K562 (cell line): Measurements from ENCODE around the gene GMEB1. TPM values are rescaled to one million over a fixed set of nuclear protein-coding genes. Genes with fewer than 3 reads are reported as not detected.
A peak's percentile ranks its signal among the peaks of the same experiment; 100 is the strongest.

Experiments used
- ADNP ChIP-seq: fragments of 200-800 bp; sonication (Bioruptor generic); IDR thresholded peaks from 2 replicates; pipeline ENCODE4 v1.6.1; 2016; ENCODE audit warnings: missing genetic modification characterization, missing compliant biosample characterization
- CBFA2T3 ChIP-seq: fragments of 450-650 bp; IDR thresholded peaks from 2 replicates; pipeline ENCODE4 v1.6.1; 2017
- CXXC5 ChIP-seq: fragments of 250-450 bp; sonication (Bioruptor Pico); IDR thresholded peaks from 2 replicates; pipeline ENCODE4 v1.8.0; 2022; ENCODE audit warnings: inconsistent platforms, mild to moderate bottlenecking, moderate library complexity
- EP400 ChIP-seq: fragments of 450-650 bp; IDR thresholded peaks from 2 replicates; pipeline ENCODE4 v1.6.1; 2017; ENCODE audit warnings: antibody characterized with exemption, mild to moderate bottlenecking, moderate library complexity
- ESRRA ChIP-seq: fragments of 450-650 bp; IDR thresholded peaks from 2 replicates; pipeline ENCODE4 v1.6.1; 2014; ENCODE audit warnings: low read depth, mild to moderate bottlenecking, moderate library complexity, borderline replicate concordance
- FOXK2 ChIP-seq, 2 experiments: fragments of 450-650 bp; IDR thresholded peaks in 1 of 2; conservative IDR thresholded peaks in 1 of 2; 2 replicates each; pipeline ENCODE4 v1.6.1; 2016; ENCODE audit warnings: low read depth in 2 of 2, mild to moderate bottlenecking in 1 of 2
- HNRNPL ChIP-seq: fragments of 200-400 bp; formaldehyde crosslinking; IDR thresholded peaks from 2 replicates; pipeline ENCODE4 v1.6.1; 2017; ENCODE audit warnings: low read depth, mild to moderate bottlenecking, low read length
- PHF8 ChIP-seq: fragments of 200-600 bp; sonication (generic); IDR thresholded peaks from 2 replicates; pipeline ENCODE4 v1.6.1; 2012; ENCODE audit warnings: mixed run types, mild to moderate bottlenecking, inconsistent platforms, low read length, moderate library complexity, borderline replicate concordance
- RUNX1 ChIP-seq: sonication (generic); IDR thresholded peaks from 2 replicates; pipeline ENCODE4 v1.6.1; 2016; ENCODE audit warnings: antibody characterized with exemption, low read depth
- TEAD2 ChIP-seq: fragments of 450-650 bp; IDR thresholded peaks from 2 replicates; pipeline ENCODE4 v1.6.1; 2016; ENCODE audit warnings: missing genetic modification characterization, control low read depth, missing compliant biosample characterization
- polyA plus RNA-seq, 8 experiments: library from polyadenylated mRNA; depleted of rRNA in 4 of 8; stranded (reverse) in 5 of 8; unstranded in 3 of 8; fragments of >200 nt; fragmentation: Nextera tagmentation in 2 of 8; fragmentation: Illumina TruSeq in 1 of 8; extraction: Ambion mirVana in 2 of 8; extraction: Trizol in 1 of 8; gene quantifications; 2 replicates each; pipeline versions ENCODE4 v1.2.1 to v1.2.3, GENCODE V29; 2011 to 2014; ENCODE audit warnings: inconsistent platforms in 1 of 8, missing spikeins in 1 of 8
- total RNA-seq, 7 experiments: library from RNA; depleted of rRNA in 6 of 7; stranded (reverse); fragments of >200 nt in 6 of 7; fragmentation: Illumina TruSeq in 2 of 7; extraction: Trizol in 2 of 7; gene quantifications; 2 replicates each; pipeline versions ENCODE4 v1.2.1 to v1.2.3, GENCODE V29; 2011 to 2021; ENCODE audit warnings: low replicate concordance in 1 of 7
- TF ChIP-seq, protein P1 (sequence below), 2 experiments: fragments of 450-650 bp; IDR thresholded peaks; 2 replicates each; pipeline ENCODE4 v1.6.1; 2016; ENCODE audit warnings: mild to moderate bottlenecking in 2 of 2, borderline replicate concordance in 1 of 2, low read depth in 1 of 2, moderate library complexity in 1 of 2
- TF ChIP-seq, protein P2 (sequence below): sonication (generic); formaldehyde crosslinking; IDR thresholded peaks from 2 replicates; pipeline ENCODE4 v1.9.0; 2022; ENCODE audit warnings: mild to moderate bottlenecking, missing genetic modification reagents
- TF ChIP-seq, protein P3 (sequence below), 2 experiments: fragments of 200-800 bp in 1 of 2; sonication (Bioruptor generic) in 1 of 2; sonication (generic) in 1 of 2; formaldehyde crosslinking in 1 of 2; IDR thresholded peaks in 1 of 2; conservative IDR thresholded peaks in 1 of 2; 2 replicates each; pipeline versions ENCODE4 v1.5.0 to v1.6.1; 2016 to 2020; ENCODE audit warnings: missing compliant biosample characterization in 1 of 2, missing genetic modification characterization in 1 of 2, missing genetic modification reagents in 1 of 2
- TF ChIP-seq, protein P4 (sequence below): fragments of 250-450 bp; sonication (Bioruptor Pico); IDR thresholded peaks from 2 replicates; pipeline ENCODE4 v1.4.0; 2020

Gene GMEB1
- total and polyA plus RNA-seq, 9 of the 15 experiments (the other 6 are each of a cell fraction or from before 2014, with no cell fraction given) = 6.6 to 17.5 (median 8.5) TPM

DNA sequence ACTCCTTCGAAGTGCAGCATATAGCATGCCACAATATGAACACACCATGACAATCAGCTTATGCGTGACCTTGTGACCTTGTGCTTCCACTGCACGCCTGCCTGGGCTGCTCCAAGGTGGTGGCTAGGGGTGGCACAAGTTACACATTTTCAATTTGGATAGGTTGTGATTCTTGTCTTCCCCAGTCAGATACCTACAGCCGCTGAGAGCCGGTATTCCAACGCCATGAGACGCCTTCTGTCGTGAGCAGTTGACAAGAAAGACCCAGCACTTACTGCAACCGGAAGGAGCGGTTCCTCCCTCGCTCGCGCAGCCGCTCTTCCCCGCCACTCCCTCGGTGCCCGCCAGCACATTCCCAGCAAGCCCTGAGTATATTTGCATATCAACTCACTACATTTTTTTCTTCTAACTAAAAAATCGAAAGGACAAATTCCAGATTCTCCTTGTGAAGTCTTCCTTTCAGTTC lies 20.5 kb upstream of the GMEB1 start (continued):
- TF ChIP-seq, protein P1, sequence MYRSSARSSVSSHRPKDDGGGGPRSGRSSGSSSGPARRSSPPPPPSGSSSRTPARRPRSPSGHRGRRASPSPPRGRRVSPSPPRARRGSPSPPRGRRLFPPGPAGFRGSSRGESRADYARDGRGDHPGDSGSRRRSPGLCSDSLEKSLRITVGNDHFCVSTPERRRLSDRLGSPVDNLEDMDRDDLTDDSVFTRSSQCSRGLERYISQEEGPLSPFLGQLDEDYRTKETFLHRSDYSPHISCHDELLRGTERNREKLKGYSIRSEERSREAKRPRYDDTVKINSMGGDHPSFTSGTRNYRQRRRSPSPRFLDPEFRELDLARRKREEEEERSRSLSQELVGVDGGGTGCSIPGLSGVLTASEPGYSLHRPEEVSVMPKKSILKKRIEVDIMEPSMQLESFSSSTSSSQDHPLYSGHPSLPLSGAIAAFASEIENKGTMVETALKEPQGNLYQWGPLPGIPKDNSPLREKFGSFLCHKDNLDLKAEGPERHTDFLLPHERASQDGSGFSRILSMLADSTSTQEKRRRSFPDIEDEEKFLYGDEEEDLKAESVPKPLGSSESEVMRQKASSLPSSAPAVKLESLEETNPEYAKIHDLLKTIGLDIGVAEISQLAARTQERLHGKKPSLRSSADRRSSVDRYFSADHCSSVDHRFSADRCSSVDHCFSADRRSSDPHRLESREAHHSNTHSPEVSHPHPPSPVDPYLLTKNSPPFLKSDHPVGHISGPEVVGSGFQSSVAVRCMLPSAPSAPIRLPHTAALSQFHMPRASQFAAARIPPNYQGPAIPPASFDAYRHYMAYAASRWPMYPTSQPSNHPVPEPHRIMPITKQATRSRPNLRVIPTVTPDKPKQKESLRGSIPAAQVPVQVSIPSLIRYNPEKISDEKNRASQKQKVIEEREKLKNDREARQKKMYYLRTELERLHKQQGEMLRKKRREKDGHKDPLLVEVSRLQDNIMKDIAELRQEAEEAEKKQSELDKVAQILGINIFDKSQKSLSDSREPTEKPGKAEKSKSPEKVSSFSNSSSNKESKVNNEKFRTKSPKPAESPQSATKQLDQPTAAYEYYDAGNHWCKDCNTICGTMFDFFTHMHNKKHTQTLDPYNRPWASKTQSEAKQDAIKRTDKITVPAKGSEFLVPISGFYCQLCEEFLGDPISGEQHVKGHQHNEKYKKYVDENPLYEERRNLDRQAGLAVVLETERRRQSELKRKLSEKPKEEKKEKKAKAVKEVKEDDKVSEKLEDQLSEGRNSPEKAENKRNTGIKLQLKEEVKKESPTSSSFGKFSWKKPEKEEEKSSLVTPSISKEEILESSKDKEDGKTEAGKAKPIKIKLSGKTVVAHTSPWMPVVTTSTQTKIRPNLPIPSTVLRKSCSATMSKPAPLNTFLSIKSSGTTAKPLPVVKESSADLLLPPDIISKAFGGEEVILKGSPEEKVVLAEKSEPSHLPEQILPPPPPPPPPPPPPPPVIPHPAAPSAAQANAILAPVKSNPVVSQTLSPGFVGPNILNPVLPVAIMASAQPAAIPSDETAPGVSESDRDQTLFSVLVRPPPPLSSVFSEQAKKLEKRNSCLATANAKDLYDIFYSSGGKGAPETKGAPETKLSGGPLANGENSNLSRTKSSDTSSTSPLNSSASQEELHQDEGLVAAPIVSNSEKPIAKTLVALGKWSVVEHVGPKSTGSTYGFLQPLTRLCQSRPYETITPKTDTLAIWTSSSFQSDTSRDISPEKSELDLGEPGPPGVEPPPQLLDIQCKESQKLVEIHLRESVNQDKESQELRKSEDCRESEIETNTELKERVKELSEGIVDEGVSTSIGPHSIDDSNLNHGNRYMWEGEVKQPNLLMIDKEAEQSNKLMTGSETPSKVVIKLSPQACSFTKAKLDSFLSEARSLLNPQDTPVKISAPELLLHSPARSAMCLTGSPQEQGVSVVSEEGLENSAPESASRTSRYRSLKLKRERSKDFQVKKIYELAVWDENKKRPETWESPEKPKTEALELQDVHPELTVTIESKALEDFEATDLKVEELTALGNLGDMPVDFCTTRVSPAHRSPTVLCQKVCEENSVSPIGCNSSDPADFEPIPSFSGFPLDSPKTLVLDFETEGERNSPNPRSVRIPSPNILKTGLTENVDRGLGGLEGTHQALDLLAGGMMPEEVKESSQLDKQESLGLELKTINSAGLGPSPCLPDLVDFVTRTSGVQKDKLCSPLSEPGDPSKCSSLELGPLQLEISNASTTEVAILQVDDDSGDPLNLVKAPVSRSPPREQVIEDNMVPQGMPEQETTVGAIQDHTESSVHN (IDR thresholded peaks at IDR 0.05; ENCODE audit: borderline replicate concordance in 1 of 2, low read depth in 1 of 2) = no peak
- TF ChIP-seq TEAD2 (tag) (peak; percentile 65; the same call in 1 of the 2 replicates), FOXK2 (conservative IDR thresholded peaks at IDR 0.05 in 1 of 2, IDR thresholded peaks at IDR 0.05 in 1 of 2; ENCODE audit: low read depth in 2 of 2) (peak; percentile 64 to 78), EP400 (peak; percentile 91), CXXC5 (CRISPR knock-in tag) (0 out of 2 replicates have a peak, but pooled peaks have one; percentile 21), PHF8 (peak; percentile 68; the same call in 1 of the 2 replicates), HNRNPL (no peak), ESRRA (peak; percentile 97), CBFA2T3 (no peak), ADNP (tag) (no peak), RUNX1 (no peak)
- TF ChIP-seq, protein P2, sequence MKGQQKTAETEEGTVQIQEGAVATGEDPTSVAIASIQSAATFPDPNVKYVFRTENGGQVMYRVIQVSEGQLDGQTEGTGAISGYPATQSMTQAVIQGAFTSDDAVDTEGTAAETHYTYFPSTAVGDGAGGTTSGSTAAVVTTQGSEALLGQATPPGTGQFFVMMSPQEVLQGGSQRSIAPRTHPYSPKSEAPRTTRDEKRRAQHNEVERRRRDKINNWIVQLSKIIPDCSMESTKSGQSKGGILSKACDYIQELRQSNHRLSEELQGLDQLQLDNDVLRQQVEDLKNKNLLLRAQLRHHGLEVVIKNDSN = peak; percentile 63; the same call in 1 of the 2 replicates
- TF ChIP-seq, protein P3, sequence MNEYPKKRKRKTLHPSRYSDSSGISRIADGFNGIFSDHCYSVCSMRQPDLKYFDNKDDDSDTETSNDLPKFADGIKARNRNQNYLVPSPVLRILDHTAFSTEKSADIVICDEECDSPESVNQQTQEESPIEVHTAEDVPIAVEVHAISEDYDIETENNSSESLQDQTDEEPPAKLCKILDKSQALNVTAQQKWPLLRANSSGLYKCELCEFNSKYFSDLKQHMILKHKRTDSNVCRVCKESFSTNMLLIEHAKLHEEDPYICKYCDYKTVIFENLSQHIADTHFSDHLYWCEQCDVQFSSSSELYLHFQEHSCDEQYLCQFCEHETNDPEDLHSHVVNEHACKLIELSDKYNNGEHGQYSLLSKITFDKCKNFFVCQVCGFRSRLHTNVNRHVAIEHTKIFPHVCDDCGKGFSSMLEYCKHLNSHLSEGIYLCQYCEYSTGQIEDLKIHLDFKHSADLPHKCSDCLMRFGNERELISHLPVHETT (CRISPR knock-in tag; conservative IDR thresholded peaks at IDR 0.05 in 1 of 2, IDR thresholded peaks at IDR 0.05 in 1 of 2) = peak in 1 of 2 experiments; percentile 76; a peak in 2 of 4 replicates
- TF ChIP-seq, protein P4, sequence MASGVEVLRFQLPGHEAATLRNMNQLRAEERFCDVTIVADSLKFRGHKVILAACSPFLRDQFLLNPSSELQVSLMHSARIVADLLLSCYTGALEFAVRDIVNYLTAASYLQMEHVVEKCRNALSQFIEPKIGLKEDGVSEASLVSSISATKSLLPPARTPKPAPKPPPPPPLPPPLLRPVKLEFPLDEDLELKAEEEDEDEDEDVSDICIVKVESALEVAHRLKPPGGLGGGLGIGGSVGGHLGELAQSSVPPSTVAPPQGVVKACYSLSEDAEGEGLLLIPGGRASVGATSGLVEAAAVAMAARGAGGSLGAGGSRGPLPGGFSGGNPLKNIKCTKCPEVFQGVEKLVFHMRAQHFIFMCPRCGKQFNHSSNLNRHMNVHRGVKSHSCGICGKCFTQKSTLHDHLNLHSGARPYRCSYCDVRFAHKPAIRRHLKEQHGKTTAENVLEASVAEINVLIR (CRISPR knock-in tag) = peak; percentile 16; the same call in 1 of the 2 replicates
